H1 (cell line): ENCODE results near the gene CLIC1. TPM values are rescaled to one million over a fixed set of nuclear protein-coding genes. Genes with fewer than 3 reads are reported as not detected.

Experiments
- CTCF ChIA-PET: fragments of 300-600 bp; sonication (Branson Sonifier 250); formaldehyde crosslinking; loops from one replicate; lab custom pipeline; 2021; ENCODE audit not compliant: partially characterized antibody; lab: Charles Lee
- POLR2A ChIA-PET: fragments of 300-600 bp; sonication (Branson Sonifier 250); formaldehyde crosslinking; loops from one replicate; lab custom pipeline; 2021; ENCODE audit warnings: inconsistent platforms; ENCODE audit not compliant: partially characterized antibody; lab: Charles Lee
- DNase-seq, 2 experiments: peaks; one replicate each; pipeline versions ENCODE4 v3.0.0 to v3.0.0-alpha.2; 2010 to 2022; ENCODE audit warnings: low spot score in 2 of 2, low read depth in 1 of 2, mixed read lengths in 1 of 2
- FAIRE-seq: peaks from 2 replicates; lab custom pipeline; 2011; peaks lifted over from hg19 to GRCh38; lab: Jason Lieb, UNC
- H2AFZ ChIP-seq: 2 replicates; pipeline ENCODE4 v1.8.1; 2012; ENCODE audit warnings: low read length, inconsistent platforms
- H2AK5ac ChIP-seq: 2 replicates; pipeline ENCODE4 v1.6.1; 2013; ENCODE audit warnings: low read depth, low read length
- H2BK120ac ChIP-seq: replicated peaks from 2 replicates; pipeline ENCODE3; 2013; ENCODE audit warnings: low read depth, low read length, inconsistent platforms
- H2BK12ac ChIP-seq: 2 replicates; pipeline ENCODE4 v1.6.1; 2013; ENCODE audit warnings: low read depth, low read length
- H2BK15ac ChIP-seq: 2 replicates; pipeline ENCODE4 v1.6.1; 2013; ENCODE audit warnings: low read length
- H2BK20ac ChIP-seq: 2 replicates; pipeline ENCODE4 v1.6.1; 2013; ENCODE audit warnings: low read length
- H2BK5ac ChIP-seq: 2 replicates; pipeline ENCODE4 v1.6.1; 2013; ENCODE audit warnings: low read depth, low read length
- H3K14ac ChIP-seq: 2 replicates; pipeline ENCODE4 v1.6.1; 2013; ENCODE audit warnings: inconsistent platforms; ENCODE audit not compliant: insufficient read length
- H3K18ac ChIP-seq: 2 replicates; pipeline ENCODE4 v1.6.1; 2013; ENCODE audit warnings: low read length; ENCODE audit errors: extremely low read depth
- H3K23ac ChIP-seq: 2 replicates; pipeline ENCODE4 v1.6.1; 2013; ENCODE audit warnings: inconsistent platforms; ENCODE audit not compliant: insufficient read length
- H3K23me2 ChIP-seq: 2 replicates; pipeline ENCODE4 v1.6.1; 2013; ENCODE audit warnings: low read depth, low read length
- H3K27ac ChIP-seq: 2 replicates; pipeline ENCODE4 v1.6.1; 2011; ENCODE audit warnings: low read depth, low read length, inconsistent platforms
- H3K27me3 ChIP-seq, 4 experiments: replicated peaks in 1 of 4; 1 replicate in 1 of 4; 2 replicates in 3 of 4; pipeline versions ENCODE4 v1.6.1 to v1.8.1; 2011 to 2013; ENCODE audit warnings: low read length in 3 of 4, mild to moderate bottlenecking in 3 of 4, inconsistent platforms in 2 of 4, mixed read lengths in 2 of 4, moderate library complexity in 1 of 4; ENCODE audit not compliant: control insufficient read depth in 3 of 4, insufficient read depth in 3 of 4; ENCODE audit errors: extremely low read depth in 1 of 4
- H3K36me3 ChIP-seq, 4 experiments: 2 replicates each; pipeline versions ENCODE4 v1.6.1 to v1.8.1; 2011 to 2013; ENCODE audit warnings: mild to moderate bottlenecking in 4 of 4, low read length in 3 of 4, moderate library complexity in 2 of 4, control low read depth in 1 of 4, inconsistent platforms in 1 of 4; ENCODE audit not compliant: insufficient read depth in 4 of 4, control insufficient read depth in 2 of 4
- H3K4ac ChIP-seq: replicated peaks from 2 replicates; pipeline ENCODE3; 2013; ENCODE audit warnings: low read length, low read depth, mixed read lengths, inconsistent platforms; ENCODE audit not compliant: insufficient read length
- H3K4me1 ChIP-seq, 4 experiments: replicated peaks in 1 of 4; 1 replicate in 1 of 4; 2 replicates in 3 of 4; pipeline versions ENCODE4 v1.6.1 to v1.8.1; 2011 to 2013; ENCODE audit warnings: low read length in 3 of 4, inconsistent platforms in 2 of 4, mixed read lengths in 1 of 4; ENCODE audit not compliant: insufficient read depth in 4 of 4, control insufficient read depth in 3 of 4
- H3K4me2 ChIP-seq, 2 experiments: 2 replicates each; pipeline versions ENCODE4 v1.6.1 to v1.8.1; 2011 to 2013; ENCODE audit warnings: low read depth in 2 of 2, low read length in 2 of 2, control low read depth in 1 of 2, inconsistent platforms in 1 of 2, mild to moderate bottlenecking in 1 of 2; ENCODE audit not compliant: insufficient read depth in 1 of 2
- H3K4me3 ChIP-seq, 4 experiments: fragments of 200-600, 300-600 bp in 1 of 4; sonication (generic), shearing (Covaris generic), sonication (Bioruptor Twin) in 1 of 4; 2 replicates each; pipeline versions ENCODE4 v1.5.1 to v1.8.1; 2011 to 2016; ENCODE audit warnings: low read length in 4 of 4, low read depth in 3 of 4, control low read depth in 2 of 4, inconsistent platforms in 2 of 4, mild to moderate bottlenecking in 2 of 4, mixed read lengths in 1 of 4, moderate library complexity in 1 of 4; ENCODE audit not compliant: insufficient read depth in 2 of 4; ENCODE audit errors: extremely low read depth in 1 of 4
- H3K56ac ChIP-seq: replicated peaks from 2 replicates; pipeline ENCODE3; 2013; ENCODE audit warnings: low read depth, mild to moderate bottlenecking, mixed read lengths, low read length, inconsistent platforms; ENCODE audit not compliant: insufficient read length
- H3K79me1 ChIP-seq: 2 replicates; pipeline ENCODE4 v1.6.1; 2013; ENCODE audit warnings: low read depth, low read length, control low read depth
- H3K79me2 ChIP-seq, 2 experiments: 2 replicates each; pipeline versions ENCODE4 v1.6.1 to v1.8.1; 2012 to 2013; ENCODE audit warnings: low read length in 2 of 2, mild to moderate bottlenecking in 2 of 2, inconsistent platforms in 1 of 2; ENCODE audit not compliant: insufficient read depth in 2 of 2, control insufficient read depth in 1 of 2
- H3K9ac ChIP-seq, 4 experiments: replicated peaks in 1 of 4; 1 replicate in 1 of 4; 2 replicates in 3 of 4; pipeline versions ENCODE4 v1.6.1 to v1.8.1; 2011 to 2013; ENCODE audit warnings: low read depth in 3 of 4, low read length in 3 of 4, control low read depth in 2 of 4, mild to moderate bottlenecking in 2 of 4, moderate library complexity in 2 of 4, inconsistent platforms in 1 of 4; ENCODE audit errors: extremely low read depth in 1 of 4
- H3K9me3 ChIP-seq, 2 experiments: 2 replicates each; pipeline versions ENCODE4 v1.6.1 to v1.8.1; 2012 to 2013; ENCODE audit warnings: mild to moderate bottlenecking in 2 of 2, moderate library complexity in 2 of 2, control low read depth in 1 of 2, inconsistent platforms in 1 of 2, low read depth in 1 of 2, low read length in 1 of 2, mixed read lengths in 1 of 2; ENCODE audit not compliant: insufficient read depth in 2 of 2
- H4K20me1 ChIP-seq, 2 experiments: replicated peaks in 1 of 2; 2 replicates each; pipeline versions ENCODE3 to v1.8.1; 2011 to 2013; ENCODE audit warnings: inconsistent platforms in 2 of 2, low read length in 2 of 2, mild to moderate bottlenecking in 1 of 2; ENCODE audit not compliant: insufficient read depth in 2 of 2, control insufficient read depth in 1 of 2
- H4K5ac ChIP-seq: 2 replicates; pipeline ENCODE4 v1.6.1; 2013; ENCODE audit warnings: low read length, low read depth, mixed read lengths, inconsistent platforms; ENCODE audit not compliant: insufficient read length
- H4K8ac ChIP-seq: 2 replicates; pipeline ENCODE4 v1.8.0; 2013; ENCODE audit warnings: mild to moderate bottlenecking, moderate library complexity, low read length, inconsistent platforms; ENCODE audit not compliant: insufficient read depth; ENCODE audit errors: extremely low read depth
- H4K91ac ChIP-seq: replicated peaks from 2 replicates; pipeline ENCODE3; 2013; ENCODE audit warnings: low read length, mixed read lengths, inconsistent platforms; ENCODE audit not compliant: insufficient read length
- ASH2L ChIP-seq: fragments of 200-600, 300-600 bp; sonication (generic); IDR thresholded peaks from one replicate; pipeline ENCODE4 v1.7.1; 2017; ENCODE audit warnings: low read length
- CHD2 ChIP-seq: IDR thresholded peaks from 2 replicates; pipeline ENCODE4 v1.6.1; 2012; ENCODE audit warnings: low read length, improper control_type of control experiment
- CTBP2 ChIP-seq: IDR thresholded peaks from 2 replicates; pipeline ENCODE4 v1.7.0; 2011; ENCODE audit warnings: borderline replicate concordance, mild to moderate bottlenecking, moderate library complexity, mixed read lengths, low read length; ENCODE audit not compliant: insufficient read depth, insufficient read length
- GABPA ChIP-seq: IDR thresholded peaks from 2 replicates; pipeline ENCODE4 v1.6.1; 2011; ENCODE audit warnings: mild to moderate bottlenecking, low read length, moderate library complexity, borderline replicate concordance; ENCODE audit not compliant: insufficient read depth
- HDAC2 ChIP-seq, 2 experiments: fragments of 300-600 bp in 1 of 2; sonication (generic) in 1 of 2; IDR thresholded peaks; 2 replicates each; pipeline ENCODE4 v1.6.1; 2011 to 2012; ENCODE audit warnings: low read depth in 2 of 2, low read length in 2 of 2, mild to moderate bottlenecking in 2 of 2, moderate library complexity in 2 of 2, borderline replicate concordance in 1 of 2, inconsistent platforms in 1 of 2
- MAFK ChIP-seq: IDR thresholded peaks from 2 replicates; pipeline ENCODE4 v1.6.1; 2012; ENCODE audit warnings: low read depth, mild to moderate bottlenecking, improper control_type of control experiment, low read length
- RBBP5 ChIP-seq: IDR thresholded peaks from 2 replicates; pipeline ENCODE4 v1.7.1; 2012; ENCODE audit warnings: low read depth, mild to moderate bottlenecking, inconsistent platforms, low read length, moderate library complexity, borderline replicate concordance
- SAP30 ChIP-seq: fragments of 300-600 bp; sonication (generic); IDR thresholded peaks from 2 replicates; pipeline ENCODE4 v1.7.1; 2012; ENCODE audit warnings: low read length, moderate library complexity, mild to moderate bottlenecking, inconsistent platforms; ENCODE audit not compliant: insufficient read depth, insufficient replicate concordance
- SP2 ChIP-seq: IDR thresholded peaks from 2 replicates; pipeline ENCODE4 v1.6.1; 2012; ENCODE audit warnings: mild to moderate bottlenecking, low read length, inconsistent platforms
- SP4 ChIP-seq: IDR thresholded peaks from 2 replicates; pipeline ENCODE4 v1.6.1; 2012; ENCODE audit warnings: low read length, inconsistent platforms
- SRF ChIP-seq: IDR thresholded peaks from 2 replicates; pipeline ENCODE4 v1.6.1; 2011; ENCODE audit warnings: mild to moderate bottlenecking, low read depth, low read length, moderate library complexity
- YY1 ChIP-seq: IDR thresholded peaks from 2 replicates; pipeline ENCODE4 v1.6.1; 2011; ENCODE audit warnings: low read depth, mild to moderate bottlenecking, low read length
- WGBS, 2 experiments: shearing (Covaris generic) in 1 of 2; methylation state at CpG; one replicate each; pipeline versions ENCODE4 v1.1.6 to v1.1.7; 2013 to 2015; ENCODE audit warnings: low lambda C conversion rate in 2 of 2, mixed read lengths in 2 of 2, inconsistent platforms in 1 of 2, low coverage in 1 of 2, missing lambda C conversion rate in 1 of 2; ENCODE audit not compliant: insufficient replicate concordance in 2 of 2, insufficient coverage in 1 of 2, insufficient read length in 1 of 2; ENCODE audit errors: extremely low coverage in 1 of 2, missing lambda C conversion rate in 1 of 2; 5-methylcytosine and 5-hydroxymethylcytosine counted together
- polyA plus RNA-seq, 7 experiments: library from polyadenylated mRNA; depleted of rRNA in 3 of 7; stranded (reverse) in 5 of 7; unstranded in 2 of 7; fragments of >200 nt in 5 of 7; fragments of 200-250 nt in 2 of 7; gene quantifications; 1 replicate in 5 of 7; 2 replicates in 1 of 7; 4 replicates in 1 of 7; pipeline versions ENCODE4 v1.2.1 to v1.2.3, GENCODE V29; 2011 to 2013; ENCODE audit warnings: missing spikeins in 2 of 7, mixed read lengths in 2 of 7
- total RNA-seq: library from RNA; stranded (reverse); fragmentation: NEBNext Ultra II Directional; extraction: Animal tissue kit (Norgen Biotek cat#: 25700); gene quantifications from 2 replicates; pipeline ENCODE4 v1.2.1, GENCODE V29; 2021
- TF ChIP-seq, protein P1 (sequence below): IDR thresholded peaks from 2 replicates; pipeline ENCODE4 v1.6.1; 2011; ENCODE audit warnings: low read depth, mild to moderate bottlenecking, low read length; ENCODE audit not compliant: insufficient read depth

Gene CLIC1
- total and polyA plus RNA-seq, 2 of the 8 experiments (the other 6 are each of a cell fraction or from before 2014, with no cell fraction given): 250 to 277 TPM

DNA sequence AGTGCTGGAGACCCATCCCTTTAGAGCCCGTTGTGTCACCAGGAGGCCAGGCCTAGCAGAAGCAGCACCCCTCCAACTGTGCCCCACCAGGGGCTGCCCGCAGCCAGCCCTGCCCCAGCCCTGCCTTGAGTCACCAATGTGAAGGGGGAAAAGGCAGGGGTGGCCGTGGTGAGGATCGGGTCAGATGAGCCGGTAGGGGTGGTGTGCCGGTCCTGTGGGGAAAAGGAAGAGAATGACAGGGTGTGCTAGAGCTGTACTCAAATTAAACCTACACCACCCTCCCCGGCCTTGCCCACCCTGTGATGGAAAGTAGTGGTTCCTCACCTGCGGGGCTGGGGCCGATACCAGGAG is 29.2 kb upstream of the CLIC1 start:
- no peaks in the 10 kb centered on the region for H3K79me1 ChIP-seq
- 0 out of 2 replicates have a peak overlapping the region, but pooled peaks have one; percentile 61 for H2BK20ac ChIP-seq
- peak overlapping the region; percentile 31 to 77; a peak in 3 of 4 replicates for H3K4me2 ChIP-seq
- H3K36me3 ChIP-seq: peaks cover 0 to 13% (median 0%) of the 10 kb centered on the region in 4 experiments; a peak in 3 of 8 replicates
- CTCF ChIA-PET: interaction anchor here (0.6 to 2.2 kb wide), 18 partner anchors 9 to 114 kb away, joined by 3 to 23 read pairs (median 4); partner anchors contain the start of genes CLIC1, DDAH2, LSM2 and LY6G5C
- no peaks in the 10 kb centered on the region for H4K20me1 ChIP-seq
- WGBS, 2 experiments: 93% methylated on average over 4 of the region's 9 CpGs; no CpG with 5 or more reads in 1 of the 2 experiments
- H3K56ac ChIP-seq: no peak overlapping the region
- no peak overlapping the region; a peak in 1 of 8 replicates for H3K4me3 ChIP-seq
- H3K18ac ChIP-seq: no peak overlapping the region
- H3K14ac ChIP-seq: no peak overlapping the region
- POLR2A ChIA-PET: interaction anchor here (1.0 to 2.0 kb wide), 19 partner anchors 11 to 132 kb away, joined by 3 to 14 read pairs (median 4); partner anchors contain the start of genes CLIC1, DDAH2, EHMT2 and GPANK1
- no peak overlapping the region for H3K27ac ChIP-seq
- H4K91ac ChIP-seq: no peak overlapping the region
- peaks cover 3% of the 10 kb centered on the region; the same call in 1 of the 2 replicates for H3K23me2 ChIP-seq
- no peak overlapping the region for H3K23ac ChIP-seq
- H4K8ac ChIP-seq: no peak overlapping the region
- H4K5ac ChIP-seq: no peak overlapping the region
- no peak for DNase-seq
- no peaks in the 10 kb centered on the region for H3K79me2 ChIP-seq
- H3K4me1 ChIP-seq: peaks cover 0 to 11% (median under 1%) of the 10 kb centered on the region in 4 experiments; a peak in 4 of 7 replicates
- no peak overlapping the region for H3K9ac ChIP-seq
- no peak overlapping the region for H2BK12ac ChIP-seq
- 0 out of 2 replicates have a peak overlapping the region, but pooled peaks have one; percentile 9 for H2BK5ac ChIP-seq
- no peak for FAIRE-seq
- H2AK5ac ChIP-seq: no peak overlapping the region
- H2BK15ac ChIP-seq: no peak overlapping the region
- no peak overlapping the region for H2BK120ac ChIP-seq
- H3K9me3 ChIP-seq: no peaks in the 10 kb centered on the region
- no peaks in the 10 kb centered on the region for H3K27me3 ChIP-seq
- H3K4ac ChIP-seq: no peak overlapping the region
- no peak overlapping the region for H2AFZ ChIP-seq
- TF ChIP-seq HDAC2 (IDR thresholded peaks at IDR 0.05; ENCODE audit: borderline replicate concordance in 1 of 2, low read depth in 2 of 2, low read length in 2 of 2): no peak
- TF ChIP-seq SAP30: no peak
- TF ChIP-seq GABPA: no peak
- TF ChIP-seq, protein P1, sequence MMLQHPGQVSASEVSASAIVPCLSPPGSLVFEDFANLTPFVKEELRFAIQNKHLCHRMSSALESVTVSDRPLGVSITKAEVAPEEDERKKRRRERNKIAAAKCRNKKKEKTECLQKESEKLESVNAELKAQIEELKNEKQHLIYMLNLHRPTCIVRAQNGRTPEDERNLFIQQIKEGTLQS: no peak
- no peak for TF ChIP-seq RBBP5
- TF ChIP-seq MAFK: no peak
- no peak for TF ChIP-seq SP2
- no peak for TF ChIP-seq ASH2L
- no peak for TF ChIP-seq SP4
- TF ChIP-seq YY1: no peak
- TF ChIP-seq SRF: no peak
- no peak for TF ChIP-seq CHD2
- TF ChIP-seq CTBP2: no peak
